HG02852 (cell line): Measurements from ENCODE around the gene ASPG.

Source experiments
- ATAC-seq: cut with Tn5 transposase; IDR thresholded peaks from one replicate; pipeline ENCODE4 v1.9.1; 2021; ENCODE audit warnings: mild to moderate bottlenecking, moderate library complexity; ENCODE audit not compliant: unreplicated experiment

ASPG gene

DNA sequence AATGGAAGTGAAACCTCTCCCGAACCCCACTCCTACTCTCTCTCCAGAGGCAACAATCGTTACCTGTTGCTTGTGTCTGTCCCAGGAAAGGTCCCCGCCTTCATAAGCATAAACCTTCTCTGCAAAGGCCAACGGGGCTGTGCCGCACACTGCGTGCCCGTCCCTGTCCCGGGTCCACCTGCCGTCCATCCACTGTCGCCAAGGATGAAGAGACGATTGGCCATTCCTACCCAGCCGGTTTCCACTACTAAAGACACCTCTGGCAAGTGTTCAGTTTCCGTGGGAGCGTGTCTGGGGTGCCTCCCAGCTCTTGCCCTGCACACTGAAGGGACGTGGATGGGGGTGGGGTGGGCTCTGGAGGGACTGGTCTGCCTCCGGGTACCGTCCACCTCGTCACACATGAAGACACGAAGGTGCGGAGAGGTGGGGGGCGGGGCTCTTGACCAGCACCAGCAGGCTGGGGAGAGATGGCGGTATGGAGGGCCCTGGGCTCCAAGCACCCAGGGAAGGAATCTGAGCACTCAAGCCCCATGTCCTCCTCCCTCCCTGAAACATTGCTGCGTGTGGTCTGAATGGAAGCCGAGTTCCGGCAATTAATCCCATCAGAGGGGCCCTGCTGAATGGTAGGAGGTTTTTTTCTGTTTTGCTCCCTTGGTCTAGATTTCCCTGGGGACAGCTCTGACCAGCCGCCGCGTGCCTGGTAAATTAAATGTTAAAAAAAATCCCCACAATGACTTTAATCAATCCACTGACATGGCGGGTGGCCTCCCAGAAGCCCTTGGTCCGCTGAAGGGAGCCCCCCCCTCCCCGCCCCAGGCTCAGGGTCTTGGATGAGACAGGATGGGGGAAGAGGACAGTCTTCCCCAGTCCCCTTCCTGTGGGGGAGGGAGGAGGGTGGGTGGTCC, 48.8 kb downstream of the ASPG start:
- no peak for ATAC-seq

DNA sequence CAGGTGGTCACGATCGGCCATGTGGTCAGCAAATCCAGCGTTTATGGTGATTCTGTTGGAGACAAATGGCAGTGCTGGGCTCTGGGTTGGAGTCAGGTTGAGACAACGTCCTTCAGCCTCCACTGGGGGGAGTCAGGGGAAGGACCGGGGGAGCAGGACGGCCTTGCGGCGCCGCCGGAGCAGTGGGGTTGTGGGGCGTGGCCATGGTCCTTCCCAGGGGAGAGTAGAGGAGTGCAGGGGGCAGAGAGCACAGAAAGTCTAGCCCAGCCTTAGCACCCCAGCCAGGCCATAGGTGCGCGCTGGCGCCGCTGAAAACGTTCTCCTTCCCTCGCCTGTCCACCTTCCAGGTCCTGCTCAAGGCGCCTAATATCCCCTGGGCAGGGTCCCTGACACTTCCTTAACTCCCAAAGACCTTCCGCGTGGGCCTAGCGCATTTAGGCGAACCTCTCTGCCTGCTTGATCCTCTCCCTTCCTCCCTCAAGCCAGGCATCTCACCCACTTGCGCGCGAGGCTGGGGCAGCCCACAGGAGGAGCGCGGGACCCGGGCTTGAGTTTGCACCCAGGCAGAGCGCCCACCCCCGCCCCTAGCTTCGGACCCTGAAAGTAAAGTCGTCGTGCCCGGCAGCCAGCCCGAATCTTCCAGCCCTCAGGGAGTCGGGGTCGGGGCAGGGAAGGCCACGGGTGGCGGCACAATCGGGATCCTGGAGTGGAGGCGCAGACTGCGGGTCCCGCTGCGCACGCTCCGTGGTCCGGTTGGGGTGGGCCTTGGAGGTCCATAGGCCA, 49.8 kb downstream of the ASPG start:
- ATAC-seq: no peak

DNA sequence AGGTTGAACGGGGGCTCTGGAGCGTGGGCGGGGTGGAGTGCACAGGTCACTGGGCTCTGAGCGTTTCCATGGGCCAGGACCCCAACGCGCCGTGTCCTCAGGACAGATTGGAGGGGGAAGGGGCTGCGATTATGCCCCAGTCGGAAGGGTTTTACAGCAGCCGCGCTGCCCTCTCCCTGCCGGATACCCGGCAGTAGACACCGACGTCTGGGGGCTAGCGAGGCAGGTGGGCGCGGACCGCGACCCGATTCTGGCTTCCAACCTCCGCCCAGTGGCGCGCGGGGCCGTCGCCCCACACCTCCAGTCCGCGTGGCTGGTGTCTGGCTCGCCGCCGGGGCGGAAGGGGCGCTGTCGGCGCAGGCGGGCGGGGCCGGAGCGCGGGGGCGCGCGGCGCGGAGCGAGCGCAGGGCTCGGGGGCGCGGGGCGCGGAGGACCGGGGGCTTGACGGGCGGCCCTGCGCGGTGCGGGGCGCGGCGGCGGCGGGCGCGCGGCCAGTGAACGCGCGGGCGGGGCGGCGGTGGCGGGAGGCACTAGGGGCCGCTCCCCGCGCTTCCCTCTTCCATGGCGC, 50.5 kb downstream of the ASPG start:
- no peak for ATAC-seq

DNA sequence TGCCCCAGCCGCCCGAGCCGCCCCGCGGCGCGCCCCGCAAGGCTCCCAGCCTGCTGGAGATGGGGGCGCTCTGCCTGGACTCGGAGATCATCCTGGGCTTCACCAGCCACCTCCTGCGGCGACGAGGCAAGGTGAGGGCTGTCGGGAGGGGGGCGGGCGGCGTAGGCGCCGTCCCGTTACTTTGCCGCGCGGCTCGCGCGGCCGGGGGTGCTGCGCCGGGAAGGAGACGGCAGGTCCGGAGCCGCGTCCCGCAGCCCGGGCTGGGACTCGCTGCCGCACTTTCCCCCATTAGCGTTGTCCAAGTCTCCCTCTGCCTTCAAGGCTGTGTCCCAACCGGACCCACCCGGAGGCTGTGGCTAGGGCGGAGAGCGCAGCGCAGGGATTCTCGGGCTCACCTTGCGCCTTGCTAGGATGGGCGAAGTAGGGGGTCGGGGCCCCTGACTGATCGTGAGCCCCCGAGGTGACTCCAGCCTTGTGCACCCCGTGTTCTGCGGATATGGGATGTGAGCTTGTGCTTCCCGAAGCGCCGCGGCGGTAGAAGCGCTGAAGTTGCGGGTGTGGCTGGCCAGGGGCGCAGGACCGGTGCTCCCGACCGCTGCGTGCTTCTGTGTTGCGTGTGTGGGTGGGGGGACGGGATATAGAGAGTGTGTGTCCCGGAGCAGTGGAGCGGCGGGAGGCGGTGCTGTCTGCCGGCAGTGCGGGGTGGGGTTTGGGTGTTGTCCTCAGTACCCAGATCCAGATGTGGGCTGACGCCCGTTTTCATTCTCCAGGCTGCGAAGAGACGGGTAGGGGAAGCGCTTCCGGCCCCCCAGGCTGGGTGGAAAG, 51.2 kb downstream of the ASPG start:
- no peak for ATAC-seq

DNA sequence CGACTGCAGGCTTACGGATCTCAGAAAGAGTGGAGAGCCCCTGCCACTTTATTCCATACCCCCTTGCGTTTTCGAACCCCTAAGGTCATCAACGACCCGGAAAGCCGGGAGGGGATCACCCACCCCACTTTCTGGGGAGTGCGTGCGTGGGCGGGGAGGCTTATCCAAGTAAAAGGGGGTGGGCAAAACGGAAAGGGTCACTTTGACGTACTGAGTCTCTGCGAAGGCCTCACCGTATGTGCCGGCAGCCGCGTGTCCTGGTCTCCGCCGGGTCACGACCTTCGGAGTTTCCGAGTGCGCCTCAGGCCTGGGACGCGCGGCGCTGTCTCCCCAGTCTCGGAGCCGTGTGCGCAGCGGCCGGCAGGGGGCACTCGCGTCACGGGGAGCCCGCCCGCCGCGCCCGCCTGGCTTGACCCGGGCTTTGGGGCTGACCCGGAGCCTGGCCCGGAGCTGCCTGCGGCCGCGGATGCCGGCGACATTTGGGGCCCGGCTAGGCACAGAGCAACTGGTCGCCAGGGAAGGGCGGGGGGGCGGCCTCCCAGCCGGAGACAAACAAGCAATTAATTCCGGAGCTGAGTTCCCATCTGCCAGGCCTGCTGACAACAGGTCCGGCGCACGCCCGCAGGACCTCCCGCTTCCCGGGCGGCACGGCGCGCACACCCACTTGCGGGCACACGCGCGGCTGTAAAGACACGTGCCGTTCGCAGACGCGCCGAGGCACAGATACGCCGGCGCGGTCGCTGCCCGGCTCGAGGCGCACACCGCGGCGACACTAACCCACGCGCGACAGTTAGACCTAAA, 52.0 kb downstream of the ASPG start:
- no peak for ATAC-seq

DNA sequence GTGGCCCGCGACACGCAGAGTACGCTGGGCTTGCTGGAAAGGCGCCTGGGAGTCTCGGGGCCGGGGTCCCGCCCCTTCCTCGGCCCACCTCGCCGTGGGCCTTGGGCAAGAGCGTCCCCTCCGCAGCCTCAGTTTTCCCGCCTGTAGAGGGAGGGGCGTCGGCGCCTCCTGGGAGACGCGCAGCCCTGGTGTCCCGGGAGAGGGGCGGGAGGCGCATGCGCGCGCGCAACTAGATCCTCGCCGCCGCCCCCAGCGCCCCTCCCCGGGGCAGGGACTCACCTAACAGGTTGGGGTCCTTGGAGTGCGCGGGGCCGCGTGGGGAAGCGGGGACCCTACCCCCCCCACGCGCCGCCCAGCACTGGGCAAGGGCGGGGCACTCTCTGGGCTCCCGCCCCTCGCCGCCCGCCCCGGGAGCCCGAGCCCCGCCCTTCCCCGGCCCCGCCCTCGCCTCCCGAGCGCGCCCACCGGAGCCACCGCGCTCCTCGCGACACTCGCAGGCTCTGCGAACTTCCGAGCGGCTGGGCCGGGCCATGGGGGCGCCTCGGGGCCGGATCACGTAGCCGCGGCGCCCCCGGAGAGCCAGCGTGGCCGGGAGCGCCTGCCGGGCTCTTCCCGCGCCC, 52.7 kb downstream of the ASPG start, which contains the start of gene KIF26A:
TSS of gene KIF26A (plus strand) at position 490 of the 620 bp plus-strand sequence. CDS start 136 bp downstream, outside the sequence.
- ATAC-seq: no peak

DNA sequence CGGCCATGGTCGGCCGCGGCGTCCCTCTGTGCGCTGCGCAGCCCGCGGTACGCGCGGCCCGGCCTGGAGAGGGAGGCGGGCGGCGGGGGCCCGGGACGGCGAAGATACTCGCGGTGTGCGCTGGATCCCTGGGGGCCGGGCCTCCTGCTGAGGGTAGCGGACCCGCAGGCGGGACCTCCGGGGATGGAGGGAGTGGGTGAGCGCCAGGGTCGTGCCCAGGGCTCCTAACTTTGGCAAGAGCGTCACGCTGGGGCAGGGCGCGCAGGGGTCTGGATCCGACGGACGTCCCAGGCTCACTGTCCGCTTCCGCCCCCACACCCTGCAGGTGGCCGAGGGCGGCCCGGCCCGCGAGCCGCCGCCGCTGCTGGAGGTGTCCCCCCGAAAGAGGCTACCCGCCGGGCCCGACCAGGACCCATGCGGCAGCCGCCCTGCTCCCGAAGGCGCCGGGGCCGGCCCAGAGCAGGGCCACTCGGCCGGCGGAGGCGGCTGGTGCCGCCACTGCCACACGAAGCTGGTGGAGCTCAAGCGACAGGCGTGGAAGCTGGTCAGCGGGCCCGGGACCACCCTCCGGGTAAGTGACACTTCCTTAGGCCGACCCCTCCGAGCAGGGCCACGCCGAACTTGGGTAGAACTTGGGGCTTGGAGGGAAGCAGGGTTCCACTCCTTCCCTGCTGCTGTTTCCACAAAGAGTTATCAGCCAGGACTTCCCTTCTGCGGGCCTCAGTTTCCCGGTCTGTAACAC, 53.4 kb downstream of the ASPG start:
- no peak for ATAC-seq

DNA sequence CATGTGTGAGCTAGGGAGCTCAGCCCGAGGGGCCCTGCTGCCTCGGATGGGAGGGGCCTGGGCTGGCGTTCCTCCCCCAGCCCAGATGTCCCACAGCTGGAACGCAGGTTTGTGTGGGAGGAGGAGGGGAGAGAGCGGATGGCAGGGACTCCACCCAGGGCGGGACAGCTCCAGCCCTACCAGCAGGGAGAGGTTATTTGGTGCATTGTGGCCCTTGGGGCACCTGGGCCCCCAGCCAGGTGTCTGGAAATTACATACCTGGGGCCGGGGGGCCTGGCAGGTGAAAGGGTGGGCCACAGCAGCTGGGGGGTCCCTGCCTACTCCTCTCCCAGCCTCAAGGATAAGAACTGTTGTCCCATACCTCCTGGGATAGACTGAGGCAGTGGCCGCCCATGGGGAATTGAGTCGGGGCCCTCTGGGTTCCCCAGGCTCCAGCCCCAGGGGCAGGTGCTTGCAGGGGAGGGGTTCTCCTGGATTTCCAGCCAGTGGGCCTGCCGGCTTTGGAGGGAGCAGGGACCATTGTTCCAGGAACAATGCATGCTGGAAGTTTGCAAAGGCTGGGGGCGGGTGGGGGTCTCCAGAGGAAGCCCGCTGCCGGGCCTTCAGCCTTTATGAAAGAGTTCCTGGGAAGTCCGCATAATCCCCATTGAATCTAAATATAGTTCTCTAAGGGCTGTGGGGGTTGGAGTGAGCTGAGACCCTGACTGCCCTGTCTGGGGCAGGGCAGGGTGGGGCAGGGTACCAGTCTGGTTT, 54.1 kb downstream of the ASPG start:
- ATAC-seq: no peak

DNA sequence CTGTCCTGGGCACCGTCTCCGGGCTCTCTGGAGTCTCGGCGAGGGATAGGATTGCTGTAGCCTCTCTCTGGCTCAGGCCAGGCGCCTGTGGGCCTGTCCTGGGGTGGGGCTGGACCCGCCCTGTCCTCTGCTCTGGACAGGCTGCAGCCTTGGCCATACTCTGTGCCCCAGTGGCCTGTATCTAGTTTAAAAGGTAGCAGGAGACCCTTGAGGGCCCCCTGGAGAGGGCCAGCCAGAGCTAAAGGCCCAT, 54.6 kb downstream of the ASPG start:
- no peak for ATAC-seq

DNA sequence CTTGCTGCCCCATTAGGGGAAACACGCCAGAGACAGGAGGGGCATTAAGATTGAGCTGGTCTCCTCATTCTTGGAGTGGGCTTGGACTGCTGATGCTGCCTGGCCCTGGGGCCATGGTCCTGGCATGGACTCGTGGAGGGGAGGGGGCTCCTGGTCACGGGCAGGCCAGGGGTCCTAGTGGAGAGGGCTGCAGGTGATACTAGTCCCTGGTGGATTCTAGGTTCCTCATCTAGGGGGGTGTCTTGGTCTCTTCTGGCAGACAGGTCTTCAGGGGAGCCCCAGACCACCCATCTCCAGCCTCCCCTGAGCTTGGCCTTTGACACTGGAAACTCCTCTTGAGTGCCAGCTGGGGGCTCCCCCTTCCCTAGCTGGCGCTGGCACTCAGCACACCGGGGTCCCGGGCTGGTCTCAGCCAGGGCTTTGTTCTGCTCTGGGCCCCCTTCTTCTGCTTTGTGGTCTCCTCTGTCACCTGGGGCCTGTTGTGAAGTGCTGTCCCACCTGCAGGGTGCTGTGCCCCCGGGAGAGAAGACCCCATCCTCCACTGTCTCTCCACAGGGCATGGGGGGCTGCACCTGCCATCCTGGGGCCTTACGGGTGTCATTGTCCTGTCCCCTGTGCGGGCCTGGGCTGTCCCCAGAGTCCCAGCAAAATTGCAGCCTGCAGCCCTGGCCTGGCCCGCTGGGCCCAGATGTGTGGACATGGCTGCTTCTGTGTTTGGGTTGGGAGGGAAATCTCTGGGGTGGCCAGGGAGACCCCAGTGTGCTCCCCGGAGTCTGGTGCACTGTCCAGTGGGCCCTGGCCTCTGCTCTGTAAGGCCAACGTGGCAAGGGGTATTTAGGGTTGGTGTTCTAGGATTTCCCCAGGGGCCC, 55.2 kb downstream of the ASPG start:
- ATAC-seq: no peak

DNA sequence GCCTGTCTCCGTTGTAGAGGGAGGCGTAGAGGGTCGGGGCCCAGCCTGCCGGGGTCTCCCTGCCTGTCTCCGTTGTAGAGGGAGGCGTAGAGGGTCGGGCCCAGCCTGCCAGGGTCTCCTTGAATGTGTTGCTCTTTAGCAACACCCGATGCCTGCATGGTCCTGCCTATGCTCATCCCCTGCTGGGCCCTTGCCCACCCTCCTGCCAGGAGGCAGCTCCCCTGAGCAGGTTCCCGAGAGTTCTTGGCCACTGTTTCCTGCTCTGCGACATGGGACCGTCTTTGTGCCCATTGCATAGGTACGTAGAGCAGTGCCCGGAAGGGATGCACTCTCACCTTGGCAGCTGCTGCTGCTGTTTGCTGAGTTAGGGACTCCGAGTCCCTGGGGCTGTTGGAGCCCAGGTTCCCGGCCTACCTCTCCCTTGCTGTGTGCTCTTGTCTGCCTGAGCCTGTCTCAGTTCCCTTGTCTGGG, 56.2 kb downstream of the ASPG start:
- no peak for ATAC-seq

DNA sequence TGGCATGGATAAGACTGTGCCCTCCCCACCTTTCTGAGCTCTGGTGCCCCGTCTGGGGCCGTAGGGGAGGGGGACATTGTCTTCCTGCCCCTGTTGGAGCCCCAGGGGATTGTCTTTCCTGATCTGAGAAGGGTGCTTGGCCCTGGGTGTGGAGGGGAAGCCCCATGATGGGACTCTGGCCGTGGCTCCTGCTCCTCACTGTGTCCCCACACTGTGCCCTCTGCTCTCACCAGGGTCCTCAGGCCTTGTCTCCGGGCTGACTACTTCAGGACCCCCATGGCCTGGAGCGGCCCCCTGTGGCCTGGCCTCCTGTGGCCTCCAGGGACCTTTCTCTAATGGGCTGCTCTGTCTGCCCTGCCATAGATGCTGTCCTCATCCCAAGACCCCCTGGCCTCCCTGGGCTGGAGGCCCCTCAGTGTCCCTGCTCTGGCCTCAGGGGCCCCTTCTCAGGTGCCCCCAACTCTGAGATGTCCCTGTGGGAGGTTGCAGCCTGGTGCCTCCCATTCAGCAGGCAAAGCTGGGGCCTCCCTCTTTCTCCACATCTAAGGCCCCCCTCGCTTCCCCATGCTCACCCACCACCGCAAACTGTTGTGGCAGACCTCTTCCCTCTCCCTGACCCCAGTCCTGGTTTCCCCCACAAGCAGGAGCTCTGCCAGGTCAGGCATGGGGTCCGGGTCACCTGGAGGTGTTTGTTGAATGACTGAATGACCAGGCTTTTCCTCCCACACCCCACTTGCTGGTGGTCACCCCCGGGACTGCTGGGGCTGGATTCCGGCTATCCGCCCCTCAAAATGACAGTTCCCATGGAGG, 56.8 kb downstream of the ASPG start:
- ATAC-seq: no peak

DNA sequence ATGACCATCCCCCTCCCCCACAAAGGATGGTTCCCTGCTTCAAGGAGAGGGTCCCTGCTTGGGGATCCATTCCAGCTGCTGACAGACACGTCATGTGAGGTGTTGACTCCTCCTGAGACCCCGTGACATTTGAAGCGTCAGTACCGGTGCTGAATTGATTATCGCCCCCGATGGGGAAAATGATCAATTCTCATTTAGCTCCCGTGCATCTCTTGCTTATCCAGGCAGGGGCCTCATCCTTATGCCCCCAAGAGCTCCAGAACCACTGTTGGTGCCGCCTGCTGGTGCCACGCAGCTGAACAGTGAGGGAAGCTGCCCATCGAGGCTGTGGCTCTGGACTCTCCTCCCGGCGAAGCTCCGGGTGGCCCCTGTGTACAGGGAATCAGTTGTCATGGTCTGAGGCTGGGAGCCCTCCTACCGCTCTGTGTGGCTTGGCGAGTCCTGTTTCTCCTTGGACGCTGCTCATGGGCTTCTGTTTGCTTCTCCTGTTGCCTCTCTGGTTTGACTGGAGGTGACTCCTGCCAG, 57.5 kb downstream of the ASPG start:
- ATAC-seq: no peak

DNA sequence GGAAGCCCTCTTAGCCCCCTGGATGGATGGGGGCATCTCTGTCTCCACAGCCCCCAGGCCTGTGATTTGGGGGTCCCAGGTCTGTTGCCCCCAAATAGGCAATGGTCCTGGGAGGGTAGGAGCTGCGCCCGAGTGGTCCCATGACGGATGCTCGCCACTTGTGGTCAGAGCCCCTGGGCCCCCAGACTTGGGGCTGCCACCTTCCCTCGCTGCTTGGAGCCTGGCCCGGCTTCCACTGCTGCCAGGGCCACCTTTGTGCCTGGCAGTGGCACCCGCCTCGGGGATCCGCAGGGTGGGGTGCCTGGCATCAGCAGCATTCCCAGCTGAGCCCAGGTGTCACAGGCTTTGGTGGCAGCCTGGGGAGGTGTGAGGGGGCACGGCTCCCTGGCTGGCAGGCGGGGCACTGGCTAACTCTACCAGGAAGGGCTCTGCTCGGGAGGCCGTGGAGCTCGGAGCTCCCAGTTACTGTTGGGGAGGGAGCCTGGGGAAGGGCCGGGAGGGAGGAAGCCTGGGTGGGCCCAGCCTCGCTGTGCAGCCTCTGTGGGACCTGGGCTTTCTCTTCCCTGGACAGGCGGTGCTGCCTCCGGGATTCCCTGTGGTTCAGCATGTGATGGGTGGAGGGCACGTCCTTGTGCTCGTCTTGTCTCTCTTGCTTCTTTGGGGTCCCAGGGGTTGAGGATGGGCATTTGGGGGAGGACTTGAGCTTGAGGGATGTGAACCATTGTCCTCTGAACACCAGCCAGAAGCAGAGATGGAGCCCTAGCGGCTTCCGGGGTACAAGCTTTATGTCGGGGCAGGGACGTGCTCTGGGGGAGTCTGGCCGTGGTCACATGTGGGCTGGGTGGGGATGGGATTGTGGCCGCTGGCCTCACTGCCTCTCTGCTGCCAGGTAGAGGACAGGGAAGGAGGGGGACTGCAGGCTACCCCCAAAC, 58.3 kb downstream of the ASPG start:
- ATAC-seq: no peak

DNA sequence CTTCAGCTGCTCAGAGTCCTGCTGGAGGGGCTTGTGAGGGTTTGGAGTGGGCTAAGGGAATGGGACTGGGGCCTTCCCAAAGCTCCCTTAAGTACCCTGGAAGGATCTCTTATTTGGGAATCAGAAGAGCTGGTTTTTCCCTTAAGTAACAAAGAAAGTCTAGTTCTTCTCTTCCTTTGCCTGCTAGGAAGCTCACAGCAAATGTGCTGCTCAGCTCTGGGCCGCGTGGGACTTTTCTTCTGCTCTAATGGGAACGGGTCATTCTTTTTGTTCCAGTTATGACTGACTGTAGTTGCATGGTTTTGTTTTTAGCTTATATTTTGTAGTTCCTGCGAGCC, 58.9 kb downstream of the ASPG start:
- no peak for ATAC-seq
